ENCODE data around the gene DNASE2B.

The DNASE2B gene

DNA sequence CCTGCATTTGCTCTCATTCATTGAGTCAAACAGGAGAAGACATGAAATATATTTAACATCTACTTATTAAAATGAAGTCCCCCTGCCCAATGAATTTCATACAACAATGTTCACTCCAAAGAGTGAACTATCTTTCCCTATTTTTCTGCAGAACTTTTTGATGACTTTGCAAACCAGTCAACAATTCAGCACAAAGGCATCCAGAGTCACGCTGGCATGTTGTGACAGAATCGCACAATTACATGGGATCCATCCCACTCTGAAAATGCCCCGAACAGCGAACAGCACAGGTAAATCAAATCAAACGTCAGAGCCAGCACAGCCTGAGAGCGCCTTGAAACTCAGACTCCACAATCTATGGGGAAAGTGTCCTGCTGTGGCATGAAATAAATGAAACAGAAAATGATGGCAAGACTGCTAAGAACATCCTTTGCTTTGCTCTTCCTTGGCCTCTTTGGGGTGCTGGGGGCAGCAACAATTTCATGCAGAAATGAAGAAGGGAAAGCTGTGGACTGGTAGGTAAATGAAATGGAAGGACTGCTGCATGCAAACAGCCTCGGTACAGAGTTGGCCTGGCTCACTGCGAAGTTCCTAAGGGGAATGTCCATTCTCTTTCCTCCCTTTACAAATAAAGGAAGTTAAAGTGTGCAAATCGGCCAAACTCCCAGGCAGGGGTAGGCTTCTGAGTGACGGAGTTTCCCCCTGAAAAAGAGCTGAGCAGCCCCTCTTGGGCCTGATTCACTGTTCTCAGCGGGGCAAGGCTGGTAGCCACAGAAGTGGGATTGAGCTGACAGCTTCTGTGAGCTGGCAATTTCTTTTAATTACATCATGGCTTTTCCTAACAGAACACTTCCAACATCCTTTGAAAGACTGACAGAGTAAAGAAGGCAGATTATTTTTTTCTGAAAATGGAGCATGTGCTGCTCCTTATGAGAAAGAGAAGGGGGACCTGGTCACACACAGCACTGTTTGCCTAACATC lies at the start of gene DNASE2B:
DNASE2B (plus strand) TSS at position 310 of the 981 bp plus-strand sequence; CDS start at position 391, 81 bp downstream.
- no peak for DNase-seq

DNA sequence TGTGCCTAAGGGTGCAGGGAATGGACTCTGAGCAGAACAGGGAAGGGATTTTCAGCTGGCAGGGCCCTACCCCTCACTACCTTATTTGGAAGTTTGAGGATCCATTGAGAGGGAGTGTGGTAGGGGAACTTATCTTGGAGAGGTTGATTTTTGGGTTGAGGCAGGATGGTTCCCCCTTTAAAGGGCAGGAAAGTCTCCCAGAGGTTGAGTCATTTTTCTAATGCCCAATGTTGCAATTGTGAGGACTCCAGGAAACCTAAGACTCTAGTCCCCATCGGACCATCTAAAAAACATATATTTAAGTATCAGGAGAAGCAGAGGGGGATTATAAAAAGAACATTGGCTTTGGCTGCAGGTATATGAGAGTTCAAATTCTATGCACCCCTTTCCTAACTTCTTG lies 49.5 kb upstream of the DNASE2B start:
- DNase-seq: no peak

GRCh38 chr1:84350104-84350503 lies 48.2 kb upstream of the DNASE2B start:
- no peak for DNase-seq

GRCh38 chr1:84350550-84350949 lies 47.7 kb upstream of the DNASE2B start:
- DNase-seq: no peak

GRCh38 chr1:84352298-84353106 lies 45.8 kb upstream of the DNASE2B start:
- DNase-seq: no peak

DNA sequence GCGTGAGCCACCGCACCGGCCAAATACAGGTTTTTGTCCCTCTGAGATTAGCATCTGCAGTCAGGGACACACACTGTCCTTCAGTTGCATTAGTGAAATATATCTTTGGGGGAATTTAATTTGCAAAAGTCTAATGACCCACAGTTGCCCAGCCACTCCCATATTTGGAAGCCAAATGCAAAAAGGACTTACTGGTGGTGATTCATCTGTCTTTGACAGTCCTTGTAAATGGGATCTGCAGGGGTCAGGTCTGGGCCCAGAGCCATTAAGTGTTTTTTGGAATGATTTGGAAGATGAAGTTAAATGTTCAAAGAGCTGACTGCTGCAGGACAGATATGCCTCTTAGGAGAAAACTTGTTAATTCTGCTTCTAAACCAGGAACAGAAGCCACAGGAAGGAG lies 44.6 kb upstream of the DNASE2B start:
- no peak for DNase-seq

GRCh38 chr1:84355556-84355955 lies 42.7 kb upstream of the DNASE2B start:
- no peak for DNase-seq

GRCh38 chr1:84356881-84357280 lies 41.4 kb upstream of the DNASE2B start:
- DNase-seq: no peak

- DNase-seq: no peak
Measured at GRCh38 chr1:84358695-84359094, 39.6 kb upstream of the DNASE2B start.

DNA sequence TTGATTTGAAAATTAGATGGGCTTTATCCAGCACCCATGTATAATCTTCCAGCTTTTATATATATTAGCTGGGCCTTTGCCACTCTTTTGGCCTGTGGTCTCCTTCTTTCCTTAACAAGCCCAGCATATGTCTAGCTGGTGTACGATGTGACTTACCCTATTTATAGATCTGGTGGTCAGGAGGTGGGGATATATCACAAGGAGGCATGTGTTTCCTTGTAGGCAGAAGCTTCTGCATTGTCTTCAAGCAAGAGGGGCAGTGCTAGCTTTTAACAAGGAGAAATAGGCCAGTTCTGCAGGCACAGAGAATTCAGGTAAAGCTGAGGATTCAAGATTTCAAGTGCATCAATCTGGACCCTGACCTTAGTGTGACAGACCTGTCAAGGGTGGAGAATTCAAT lies 38.0 kb upstream of the DNASE2B start:
- no peak for DNase-seq

DNA sequence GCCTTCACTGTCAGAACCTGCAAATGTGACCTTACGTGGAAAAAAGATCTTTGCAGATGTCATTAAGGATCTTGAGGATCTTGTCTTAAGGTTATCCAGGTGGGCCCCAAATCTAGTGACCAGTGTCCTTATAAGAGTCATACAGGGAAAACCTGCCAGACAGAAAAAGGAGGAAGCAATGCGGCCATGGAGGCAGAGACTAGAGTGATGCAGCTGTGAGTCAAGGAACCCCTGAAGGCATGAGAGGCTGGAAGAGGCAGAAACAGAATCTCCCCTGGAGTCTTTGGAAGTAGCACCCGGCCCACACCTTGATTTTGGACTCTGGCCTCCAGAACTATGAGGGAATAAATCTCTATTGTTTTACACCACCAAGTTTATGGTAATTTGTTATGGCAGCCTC lies 36.5 kb upstream of the DNASE2B start:
- no peak for DNase-seq

DNA sequence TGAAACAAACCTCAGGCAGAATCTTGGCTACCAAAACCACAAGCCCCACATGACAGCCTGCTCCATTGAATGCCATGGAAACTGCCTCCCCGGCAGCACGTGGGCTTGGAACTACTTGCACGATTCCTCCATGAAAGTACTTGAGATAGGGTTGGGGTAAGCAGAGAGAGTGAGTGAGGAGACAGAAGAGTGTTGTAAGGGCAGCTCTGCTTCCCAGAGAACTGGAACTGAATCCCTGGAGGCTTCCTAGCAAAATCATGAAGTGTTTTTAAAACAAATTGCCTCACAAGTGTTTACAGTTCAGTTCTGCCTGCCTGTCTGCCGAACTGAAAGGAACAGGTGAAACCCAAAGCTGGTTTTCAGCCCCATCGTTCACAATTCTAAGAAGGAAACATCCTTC lies 35.3 kb upstream of the DNASE2B start:
- peak; percentile 86 for DNase-seq

- no peak for DNase-seq
Measured at GRCh38 chr1:84363622-84364021, 34.7 kb upstream of the DNASE2B start.

DNA sequence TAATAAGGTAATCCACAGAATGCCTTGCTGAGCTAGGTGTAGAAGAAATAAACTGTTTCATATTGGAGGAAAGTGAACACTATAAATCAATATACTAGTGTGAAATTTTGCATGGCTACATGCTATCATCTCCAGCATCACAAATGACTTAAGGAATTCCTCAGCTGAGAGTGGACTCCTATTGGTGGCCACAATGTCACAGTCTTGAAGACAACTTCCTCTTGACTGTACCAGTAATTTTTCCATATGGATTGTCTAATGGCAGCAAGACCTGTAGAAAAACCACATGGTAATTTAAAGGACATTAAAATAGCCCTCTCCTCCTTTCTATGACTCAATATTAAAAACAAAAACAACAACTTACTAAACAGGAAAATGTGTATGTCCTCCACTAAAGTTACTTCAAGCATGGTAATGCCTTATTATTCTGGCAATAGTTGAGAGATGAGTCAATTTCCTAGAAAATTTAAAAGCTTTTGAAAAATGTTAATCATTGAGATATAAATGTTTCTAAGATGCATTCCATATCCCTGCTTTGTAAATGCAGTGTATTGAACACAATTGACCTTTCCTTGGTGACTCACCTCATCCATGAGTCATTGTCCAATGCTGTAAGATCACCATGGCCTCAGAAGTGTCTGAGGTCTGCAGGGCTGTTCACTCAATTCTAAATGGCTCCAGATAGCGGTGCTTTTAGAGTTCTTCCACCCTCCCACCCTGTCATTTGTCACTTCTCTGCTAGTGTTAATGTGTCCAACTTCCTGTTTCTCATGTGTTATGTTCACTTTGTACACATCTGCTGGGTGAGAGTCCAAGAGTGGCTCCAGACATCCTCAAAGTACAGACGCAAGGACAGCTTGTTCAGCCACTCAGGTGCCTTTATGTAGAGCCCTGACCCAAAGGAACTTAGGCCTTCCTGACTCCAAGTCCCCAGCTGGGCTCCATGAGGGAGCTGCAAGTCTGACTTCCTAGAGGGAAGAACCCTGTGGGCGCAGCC lies 32.8 kb upstream of the DNASE2B start:
- DNase-seq: peak; percentile 53

DNA sequence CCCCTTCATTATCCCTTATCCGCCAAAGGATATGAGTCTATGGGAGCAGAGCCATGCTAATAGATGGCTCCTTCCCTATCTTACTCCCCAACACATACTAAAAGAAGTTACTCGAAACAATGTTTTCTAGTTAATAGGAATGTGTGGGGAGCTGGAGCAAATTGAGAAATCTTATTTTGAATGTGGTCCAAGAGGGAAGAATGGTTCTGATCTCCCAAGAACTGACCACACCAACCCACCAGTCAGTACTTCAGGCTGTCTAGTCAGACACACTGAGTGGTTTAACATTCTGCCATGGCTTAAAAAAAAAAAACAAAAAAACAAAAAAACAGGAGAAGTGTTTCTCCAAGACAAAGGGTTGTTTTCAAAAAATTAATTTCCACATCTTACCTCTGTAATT lies 31.5 kb upstream of the DNASE2B start:
- no peak for DNase-seq

GRCh38 chr1:84367219-84367618 lies 31.1 kb upstream of the DNASE2B start:
- DNase-seq: peak; percentile 27

DNA sequence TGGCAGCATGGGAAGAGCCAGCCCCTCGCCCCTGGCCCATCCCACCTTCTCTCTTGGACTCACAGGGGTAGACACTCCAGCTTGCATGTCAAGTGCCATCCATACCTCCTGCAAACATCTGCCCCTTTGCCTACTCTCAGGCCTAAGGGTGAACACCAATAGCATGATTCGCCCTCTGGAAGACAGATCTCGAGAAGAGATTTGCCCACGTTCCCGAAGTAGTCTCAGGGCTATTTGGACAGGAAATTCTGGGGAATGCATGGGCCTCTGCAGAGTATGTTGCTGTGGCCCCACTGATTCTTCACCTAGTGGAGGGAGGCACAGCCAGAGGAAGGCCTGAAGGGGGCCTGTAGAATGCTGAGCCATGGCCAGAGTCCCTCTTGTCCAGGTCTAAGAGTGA lies 29.8 kb upstream of the DNASE2B start:
- no peak for DNase-seq

DNA sequence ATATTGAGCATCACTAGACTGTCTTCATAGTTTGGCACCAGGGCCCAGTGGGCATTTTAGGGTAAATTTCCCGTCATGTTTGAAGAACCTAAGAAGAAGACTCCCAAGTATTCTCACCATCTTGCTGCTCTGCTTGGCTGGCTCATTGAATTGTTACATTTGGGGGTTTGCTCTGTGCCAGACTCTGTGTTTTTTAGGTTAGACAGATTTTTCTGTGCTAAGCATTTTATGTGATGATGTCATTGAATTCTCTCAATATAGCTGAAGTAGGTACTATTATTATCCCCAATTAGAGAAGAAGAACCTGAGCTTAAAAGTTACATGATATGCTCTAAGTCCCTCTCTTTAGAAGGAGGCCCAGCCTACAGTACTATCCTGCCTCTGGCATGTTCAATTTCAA lies 28.0 kb upstream of the DNASE2B start:
- peak; percentile 26 for DNase-seq

DNA sequence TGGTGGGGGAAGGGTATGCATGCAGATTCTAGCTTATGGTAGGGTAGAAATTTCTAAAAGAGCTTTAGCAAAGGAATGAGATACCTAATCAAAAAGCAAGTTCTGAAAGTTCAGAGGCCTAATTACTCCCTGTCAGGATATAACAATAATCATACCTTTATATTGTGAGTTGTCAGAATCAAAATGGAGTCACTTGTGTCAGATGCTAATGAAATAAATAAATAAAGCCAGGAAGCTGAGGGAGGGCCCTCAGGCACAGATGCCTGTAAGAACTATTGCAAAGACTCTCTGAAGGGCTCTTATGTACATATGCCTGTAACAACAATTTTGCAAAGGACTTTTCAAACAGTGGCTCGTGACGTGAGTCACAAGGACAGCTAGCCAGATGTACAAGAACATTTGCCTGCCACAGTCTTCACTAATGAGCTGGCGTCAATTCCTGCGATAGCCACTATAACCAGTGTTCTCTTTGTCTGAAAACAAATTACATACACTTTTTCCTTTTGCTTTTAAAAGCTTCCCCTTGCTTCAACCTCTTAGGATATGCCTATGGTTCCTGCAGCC lies 27.4 kb upstream of the DNASE2B start:
- peak; percentile 97 for DNase-seq

DNA sequence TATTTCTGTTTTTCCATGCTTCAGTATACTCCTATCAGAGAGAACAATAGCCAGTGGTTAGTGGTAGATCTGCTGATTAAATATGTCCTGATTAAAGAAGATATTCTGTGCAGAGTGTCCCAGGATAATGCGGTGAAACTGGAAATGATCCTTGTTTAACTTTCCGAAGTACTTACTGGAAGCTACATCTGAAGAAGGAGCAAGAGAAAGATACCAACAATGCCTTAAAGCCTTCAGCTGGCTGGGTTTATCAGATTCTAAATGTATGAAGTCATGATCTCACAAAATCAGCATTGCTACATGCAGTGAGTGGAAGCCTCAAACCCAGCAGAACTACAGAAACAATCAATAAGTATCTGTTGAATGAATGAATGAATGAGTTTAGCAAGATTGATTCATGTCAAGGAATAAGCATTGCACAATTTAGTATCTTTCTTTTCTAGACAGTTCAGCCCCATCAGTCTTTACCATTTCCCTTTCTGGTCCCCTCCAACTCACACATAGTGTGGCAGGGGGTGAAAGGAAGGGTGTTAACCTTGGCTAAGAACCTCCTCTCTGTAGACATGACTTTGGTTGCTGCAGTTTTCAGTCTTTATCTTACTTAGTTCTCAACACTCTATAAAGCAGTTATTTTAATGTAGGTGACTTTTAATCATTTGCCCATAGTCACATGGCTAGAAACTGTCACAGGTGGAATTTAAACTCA lies 24.7 kb upstream of the DNASE2B start:
- no peak for DNase-seq

- DNase-seq: no peak
Measured at GRCh38 chr1:84374991-84375696, 23.1 kb upstream of the DNASE2B start.

All from NCI-H510A treated with DMSO at 0.1 percent for 48 hours (cell line).